GM12892 (cell line): ENCODE measurements around the gene OBP2A.

ENCODE experiments used
- DNase-seq: peaks from one replicate; pipeline ENCODE4 v3.0.0; 2011; ENCODE audit not compliant: insufficient read length
- FAIRE-seq: peaks from 2 replicates; lab custom pipeline; 2011; peaks lifted over from hg19 to GRCh38; lab: Jason Lieb, UNC
- POLR2A ChIP-seq: IDR thresholded peaks from 2 replicates; pipeline ENCODE4 v1.6.1; 2011; ENCODE audit warnings: low read depth, low read length, control low read depth
- POLR2AphosphoS5 ChIP-seq: IDR thresholded peaks from 2 replicates; pipeline ENCODE4 v1.6.1; 2011; ENCODE audit warnings: low read depth, low read length, control low read depth
- TAF1 ChIP-seq: IDR thresholded peaks from 2 replicates; pipeline ENCODE4 v1.6.1; 2011; ENCODE audit warnings: low read depth, mild to moderate bottlenecking, control low read depth, low read length, borderline replicate concordance

The OBP2A gene

GRCh38 chr9:135514342-135515082 is 31.4 kb upstream of the OBP2A start:
- no peak for TF ChIP-seq POLR2AphosphoS5
- no peak for TF ChIP-seq TAF1
- no peak for TF ChIP-seq POLR2A
- FAIRE-seq: no peak
- no peak for DNase-seq

- FAIRE-seq (no peak), DNase-seq (no peak)
- TF ChIP-seq POLR2A (no peak), TAF1 (no peak), POLR2AphosphoS5 (no peak)
These were observed 30.6 kb upstream of the OBP2A start for GRCh38 chr9:135515083-135515951.

GRCh38 chr9:135516132-135516860 is 29.6 kb upstream of the OBP2A start:
- DNase-seq (no peak), FAIRE-seq (no peak)
- no peak for TF ChIP-seq POLR2AphosphoS5
- TF ChIP-seq TAF1: no peak
- no peak for TF ChIP-seq POLR2A

GRCh38 chr9:135517407-135517822 is 28.5 kb upstream of the OBP2A start:
- TF ChIP-seq TAF1 (no peak), POLR2AphosphoS5 (no peak), POLR2A (no peak)
- no peak for FAIRE-seq

GRCh38 chr9:135519179-135519971 is 26.6 kb upstream of the OBP2A start:
- TF ChIP-seq TAF1: no peak
- TF ChIP-seq POLR2AphosphoS5: no peak
- TF ChIP-seq POLR2A: no peak
- DNase-seq: no peak
- no peak for FAIRE-seq

More at GRCh38 chr9:135517407-135517822, 28.5 kb upstream of the OBP2A start:
- DNase-seq: no peak

GRCh38 chr9:135520916-135521607 is 24.9 kb upstream of the OBP2A start, which contains the start of gene LCN1:
Gene LCN1 (plus strand): TSS chr9:135521440. CDS start chr9:135521498, 58 bp downstream.
- no peak for TF ChIP-seq POLR2AphosphoS5
- TF ChIP-seq TAF1: no peak
- no peak for TF ChIP-seq POLR2A
- DNase-seq (no peak), FAIRE-seq (no peak)

- DNase-seq (no peak), FAIRE-seq (no peak)
- TF ChIP-seq POLR2AphosphoS5 (no peak), TAF1 (no peak), POLR2A (no peak)
These were observed 24.3 kb upstream of the OBP2A start for GRCh38 chr9:135521608-135522095.

- TF ChIP-seq POLR2A: no peak
- no peak for DNase-seq
- FAIRE-seq: no peak
These were observed 23.6 kb upstream of the OBP2A start for GRCh38 chr9:135522137-135522877.

- DNase-seq: no peak
- no peak for FAIRE-seq
- no peak for TF ChIP-seq POLR2A
- no peak for TF ChIP-seq TAF1
- TF ChIP-seq POLR2AphosphoS5: no peak
These were observed 23.0 kb upstream of the OBP2A start for GRCh38 chr9:135522931-135523330.
